Activated CD4-positive, alpha-beta T cell treated with anti-CD3 and anti-CD28 coated beads, Interleukin-2, amount 50 U/mL, for 4 hours (primary cell): ENCODE measurements around the gene NT5C3B.
"Not testable (repeated sequence)": the region's sequence is repeated elsewhere in the genome, so short reads cannot be mapped to it uniquely, and the experiment has no call there.

Experiments
- DNase-seq, 2 experiments: peaks; one replicate each; pipeline ENCODE4 v3.0.0-alpha.2; 2020

NT5C3B gene

DNA sequence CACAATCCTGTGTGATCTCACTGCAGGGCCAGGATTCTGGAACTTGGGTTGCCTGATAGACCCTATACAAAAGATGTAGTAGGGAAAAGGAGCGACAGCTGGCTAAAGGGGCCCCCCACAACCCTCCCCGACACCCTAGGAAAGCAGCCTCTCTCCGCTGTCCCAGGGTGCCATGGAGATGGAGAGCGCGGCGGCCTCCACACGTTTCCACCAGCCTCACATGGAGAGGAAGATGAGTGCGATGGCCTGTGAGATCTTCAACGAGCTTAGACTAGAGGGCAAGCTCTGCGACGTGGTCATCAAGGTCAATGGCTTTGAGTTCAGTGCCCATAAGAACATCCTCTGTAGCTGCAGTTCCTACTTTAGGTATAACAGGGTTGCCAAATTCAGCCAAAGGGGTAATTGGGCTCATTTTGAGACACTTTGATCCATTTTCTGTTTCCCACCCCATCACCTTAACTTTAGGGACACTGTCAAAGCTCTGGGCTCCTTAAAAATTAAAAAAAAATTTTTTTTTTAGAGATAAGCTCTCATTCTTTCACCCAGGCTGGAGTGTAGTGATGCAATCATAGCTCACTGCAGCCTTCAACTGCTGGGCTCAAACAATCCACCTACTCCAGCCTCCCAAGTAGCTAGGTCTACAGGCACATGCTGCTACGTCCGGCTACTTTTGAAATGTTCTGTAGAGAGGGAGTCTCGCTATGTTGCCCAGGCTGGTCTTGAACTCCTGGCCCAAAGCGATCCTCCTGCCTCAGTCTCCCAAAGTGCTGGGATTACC is 1.9 kb upstream of the NT5C3B start, which contains the start of gene KLHL10:
KLHL10 (plus strand) TSS at position 65 of the 778 bp plus-strand sequence; CDS start at position 173, 108 bp downstream.
- no peak for DNase-seq

DNA sequence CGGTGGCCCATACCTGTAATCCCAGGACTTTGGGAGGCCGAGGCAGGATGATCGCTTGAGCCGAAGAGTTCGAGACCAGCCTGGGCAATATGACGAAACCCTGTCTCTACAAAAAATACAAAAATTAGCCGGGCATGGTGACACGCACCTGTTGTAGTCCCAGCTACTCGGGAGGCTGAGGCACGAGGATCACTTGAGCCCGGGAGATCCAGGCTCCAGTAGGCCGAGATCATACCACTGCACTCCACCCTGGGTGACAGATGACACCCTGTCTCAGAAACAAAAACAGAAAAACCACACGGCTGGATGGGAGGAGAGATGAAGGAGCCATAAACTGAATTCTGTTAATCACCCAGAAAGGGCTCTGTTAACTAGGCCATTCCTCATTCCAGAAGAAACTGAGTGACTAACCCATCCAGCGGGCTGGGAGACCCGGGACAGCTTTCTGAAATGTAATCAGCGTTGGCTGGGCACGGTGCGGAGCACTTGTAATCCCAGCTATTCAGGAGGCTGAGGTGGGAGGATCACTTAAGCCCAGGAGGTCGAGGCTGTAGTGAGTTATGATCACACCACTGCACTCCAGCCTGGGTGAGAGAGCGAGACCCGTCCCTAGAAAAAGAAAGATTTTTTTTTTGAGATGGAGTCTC is 641 bp upstream of the NT5C3B start:
- no peak for DNase-seq

DNA sequence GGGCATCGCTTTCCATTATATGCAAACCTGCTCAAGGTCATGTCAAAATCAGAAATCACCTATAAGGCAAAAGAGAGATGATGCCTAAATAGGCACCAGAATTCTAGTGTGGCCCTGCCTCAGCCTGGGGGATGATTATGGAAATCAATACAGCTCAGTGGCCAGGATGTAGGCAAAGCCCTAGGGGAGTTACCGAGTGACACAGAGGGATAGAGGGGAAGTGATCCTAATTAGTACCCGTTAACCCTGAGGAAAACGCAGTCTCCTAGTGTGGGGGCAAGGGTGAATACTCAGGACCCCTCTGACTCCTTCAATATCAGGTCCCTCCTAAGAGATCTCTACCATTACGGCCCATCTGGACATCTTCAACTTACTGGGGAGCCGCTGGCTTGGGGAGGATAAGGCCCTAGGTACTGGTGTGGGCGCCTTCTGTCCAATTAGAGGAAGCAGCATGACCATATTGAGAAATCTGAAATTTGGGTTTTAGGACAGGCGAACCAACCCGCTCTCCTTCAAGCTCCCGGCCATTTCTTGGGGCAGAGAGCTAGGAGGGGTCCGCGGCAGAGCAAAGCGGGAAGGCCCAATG is 725 bp downstream of the NT5C3B start:
- DNase-seq: no peak

DNA sequence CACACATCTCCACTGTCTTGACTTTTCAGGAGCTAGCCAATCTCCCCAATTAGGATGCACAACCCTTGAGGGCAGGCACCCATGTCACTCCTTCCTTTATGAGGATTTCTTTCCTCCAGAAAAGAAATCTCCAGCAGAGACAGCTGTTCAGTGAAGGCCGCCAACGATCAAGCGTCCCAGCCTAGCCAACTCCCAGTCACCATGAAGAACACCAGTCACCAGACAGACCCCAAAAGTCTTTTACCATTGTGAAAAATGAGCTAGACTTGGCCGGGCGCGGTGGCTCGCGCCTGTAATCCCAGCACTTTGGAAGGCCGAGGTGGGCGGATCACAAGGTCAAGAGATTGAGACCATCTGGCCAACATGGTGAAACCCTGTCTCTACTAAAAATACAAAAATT is 6.1 kb downstream of the NT5C3B start:
- DNase-seq: not testable (repeated sequence)

DNA sequence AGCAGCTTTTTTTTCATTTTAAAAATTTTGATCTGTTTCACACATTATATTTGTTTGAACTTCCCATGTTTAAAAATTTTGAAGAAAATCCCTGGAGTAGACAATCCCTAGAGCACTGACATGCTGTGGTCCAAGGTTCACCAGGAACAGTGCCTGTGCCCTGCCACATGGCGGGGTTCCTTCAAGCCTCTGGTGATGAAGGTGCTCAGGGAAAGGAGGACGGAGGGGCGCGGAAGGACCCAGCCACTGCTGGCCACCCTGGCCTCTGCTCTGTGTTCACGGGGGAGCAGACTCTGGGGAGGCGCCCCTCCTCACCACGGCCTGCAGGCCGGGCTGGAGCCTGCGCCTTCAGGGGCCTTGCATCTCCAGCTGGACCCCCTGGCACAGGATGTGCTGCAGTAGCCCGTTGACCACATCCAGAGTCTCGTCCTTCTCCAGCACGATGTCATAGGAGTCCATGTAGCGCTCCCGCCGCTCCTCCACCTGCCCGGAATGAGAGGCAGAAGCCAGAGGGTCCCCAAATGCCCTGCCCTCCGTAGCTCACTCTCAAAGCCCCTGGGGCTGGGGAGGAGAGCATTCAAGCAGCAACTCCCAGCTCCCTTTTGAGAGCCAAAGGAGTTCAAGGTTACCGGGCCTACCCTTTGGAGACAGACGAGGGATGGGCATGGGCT is 10.7 kb downstream of the NT5C3B start:
- DNase-seq: no peak

DNA sequence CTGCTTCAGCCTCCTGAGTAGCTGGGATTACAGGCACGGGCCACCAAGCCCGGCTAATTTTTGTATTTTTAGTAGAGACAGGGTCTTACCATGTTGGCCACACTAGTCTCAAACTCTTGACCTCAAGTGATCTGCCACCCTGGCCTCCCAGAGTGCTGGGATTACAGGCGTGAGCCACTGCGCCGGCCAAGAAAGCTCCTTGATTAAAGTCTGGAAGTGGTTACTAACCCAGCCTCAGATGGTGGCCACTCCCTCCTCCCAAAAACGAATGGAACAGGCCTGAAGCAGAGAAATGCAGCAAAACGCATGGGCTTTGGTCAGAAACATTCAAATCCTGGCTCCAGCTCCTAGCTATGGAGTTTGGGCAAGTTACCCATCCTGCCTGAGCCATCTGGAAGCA is 11.9 kb downstream of the NT5C3B start:
- no peak for DNase-seq

DNA sequence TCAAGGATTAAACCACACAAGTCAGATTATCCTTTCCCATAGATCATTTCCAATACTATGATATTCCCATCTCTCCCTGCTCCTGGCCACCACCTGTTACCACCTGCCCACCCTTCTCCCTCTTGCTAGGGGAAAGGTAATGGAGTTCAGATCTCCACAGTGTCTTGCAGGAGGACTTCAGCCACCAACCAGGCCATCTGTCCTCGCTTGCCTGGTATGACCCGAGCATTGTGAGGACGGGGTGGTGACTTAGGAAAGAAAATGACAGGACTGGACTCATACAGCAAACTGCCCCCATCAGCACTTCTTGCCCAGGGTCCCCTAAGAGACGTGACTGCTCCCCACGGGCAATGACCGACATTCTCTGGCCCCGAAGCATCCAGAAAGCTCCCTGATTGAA is 12.5 kb downstream of the NT5C3B start:
- no peak for DNase-seq

DNA sequence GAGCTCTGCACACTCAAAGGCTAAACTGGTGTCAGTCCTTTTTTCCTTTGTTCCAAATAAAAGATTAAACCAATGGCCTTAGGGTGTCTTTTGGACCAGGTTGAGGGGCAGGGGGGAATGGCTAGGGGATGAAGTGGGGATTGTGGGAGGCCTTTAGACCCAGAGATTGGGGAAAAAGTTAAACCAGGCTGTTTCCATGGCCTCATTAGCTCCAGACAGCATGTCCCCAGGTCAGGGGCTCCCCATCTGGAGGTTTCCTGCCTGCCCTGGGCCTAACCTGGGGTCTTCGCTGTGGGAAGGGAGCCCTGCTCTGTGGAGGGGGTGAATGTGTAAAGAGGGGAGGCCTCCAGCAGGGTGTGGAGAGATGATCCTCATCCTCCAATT is 12.9 kb downstream of the NT5C3B start:
- DNase-seq: no peak

DNA sequence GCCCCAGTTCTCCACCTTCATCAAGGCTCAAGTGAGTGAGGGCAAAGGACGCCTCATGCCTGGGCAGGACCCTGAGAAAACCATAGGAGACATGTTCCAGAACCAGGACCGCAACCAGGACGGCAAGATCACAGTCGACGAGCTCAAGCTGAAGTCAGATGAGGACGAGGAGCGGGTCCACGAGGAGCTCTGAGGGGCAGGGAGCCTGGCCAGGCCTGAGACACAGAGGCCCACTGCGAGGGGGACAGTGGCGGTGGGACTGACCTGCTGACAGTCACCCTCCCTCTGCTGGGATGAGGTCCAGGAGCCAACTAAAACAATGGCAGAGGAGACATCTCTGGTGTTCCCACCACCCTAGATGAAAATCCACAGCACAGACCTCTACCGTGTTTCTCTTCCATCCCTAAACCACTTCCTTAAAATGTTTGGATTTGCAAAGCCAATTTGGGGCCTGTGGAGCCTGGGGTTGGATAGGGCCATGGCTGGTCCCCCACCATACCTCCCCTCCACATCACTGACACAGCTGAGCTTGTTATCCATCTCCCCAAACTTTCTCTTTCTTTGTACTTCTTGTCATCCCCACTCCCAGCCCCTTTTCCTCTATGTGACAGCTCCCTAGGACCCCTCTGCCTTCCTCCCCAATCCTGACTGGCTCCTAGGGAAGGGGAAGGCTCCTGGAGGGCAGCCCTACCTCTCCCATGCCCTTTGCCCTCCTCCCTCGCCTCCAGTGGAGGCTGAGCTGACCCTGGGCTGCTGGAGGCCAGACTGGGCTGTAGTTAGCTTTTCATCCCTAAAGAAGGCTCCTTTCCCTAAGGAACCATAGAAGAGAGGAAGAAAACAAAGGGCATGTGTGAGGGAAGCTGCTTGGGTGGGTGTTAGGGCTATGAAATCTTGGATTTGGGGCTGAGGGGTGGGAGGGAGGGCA is 13.6 kb downstream of the NT5C3B start:
- DNase-seq: no peak

DNA sequence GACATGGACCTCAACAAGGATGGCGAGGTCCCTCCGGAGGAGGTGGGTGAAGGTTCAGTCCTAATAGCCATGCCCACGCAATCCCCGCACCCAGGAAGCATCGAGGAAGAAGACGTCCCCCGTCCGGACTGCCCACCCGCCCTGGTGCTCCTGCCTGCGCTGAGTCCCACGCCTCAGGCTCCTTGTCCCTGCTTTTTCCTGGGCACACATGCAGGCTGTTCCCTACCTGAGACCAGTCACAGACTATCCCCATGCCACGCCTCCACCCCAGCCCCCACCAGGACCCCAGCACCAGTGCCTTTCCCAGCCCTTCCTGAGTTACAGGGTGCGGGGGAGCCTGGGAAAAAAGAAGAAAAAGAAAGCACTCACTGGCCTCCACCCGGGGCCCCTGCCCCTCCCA is 14.3 kb downstream of the NT5C3B start:
- DNase-seq: no peak

DNA sequence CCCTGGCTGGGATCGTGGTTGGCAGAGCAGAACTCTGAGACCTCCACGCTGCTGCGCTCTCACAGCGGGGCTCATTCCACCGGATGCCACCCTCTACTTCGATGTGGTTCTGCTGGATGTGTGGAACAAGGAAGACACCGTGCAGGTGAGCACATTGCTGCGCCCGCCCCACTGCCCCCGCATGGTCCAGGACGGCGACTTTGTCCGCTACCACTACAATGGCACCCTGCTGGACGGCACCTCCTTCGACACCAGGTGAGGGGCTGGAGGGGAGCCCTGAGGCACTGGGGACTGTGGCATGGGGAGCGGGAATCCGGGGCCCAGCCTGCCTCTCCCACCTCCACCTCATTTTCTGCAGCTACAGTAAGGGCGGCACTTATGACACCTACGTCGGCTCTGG is 18.0 kb downstream of the NT5C3B start:
- no peak for DNase-seq

DNA sequence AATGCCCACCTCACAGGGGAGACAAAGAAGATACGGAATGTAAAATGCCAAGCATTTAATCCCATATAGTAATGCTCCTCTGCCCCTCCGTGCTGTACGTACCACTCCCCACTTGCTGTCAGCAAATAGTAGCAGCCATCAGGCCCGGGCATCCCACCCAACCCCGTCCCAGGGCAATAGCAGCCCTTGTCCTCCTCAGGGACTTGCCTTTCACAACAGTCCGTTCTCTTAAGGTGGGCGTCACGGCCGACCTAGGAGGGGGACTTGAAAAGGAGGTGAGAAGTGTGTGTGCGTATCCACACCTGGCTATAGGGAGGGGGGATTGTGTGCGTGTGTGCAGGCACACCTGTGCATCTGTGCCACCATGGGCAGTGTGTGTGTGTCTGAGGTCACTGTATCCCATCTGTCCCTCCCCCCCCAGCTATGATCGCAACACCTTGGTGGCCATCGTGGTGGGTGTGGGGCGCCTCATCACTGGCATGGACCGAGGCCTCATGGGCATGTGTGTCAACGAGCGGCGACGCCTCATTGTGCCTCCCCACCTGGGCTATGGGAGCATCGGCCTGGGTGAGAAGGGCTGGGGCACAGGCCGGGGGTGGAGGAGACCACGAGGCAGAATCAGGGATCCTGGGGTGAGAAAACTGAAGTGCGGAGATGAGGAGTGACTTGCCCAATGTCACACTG is 19.3 kb downstream of the NT5C3B start:
- DNase-seq: no peak

DNA sequence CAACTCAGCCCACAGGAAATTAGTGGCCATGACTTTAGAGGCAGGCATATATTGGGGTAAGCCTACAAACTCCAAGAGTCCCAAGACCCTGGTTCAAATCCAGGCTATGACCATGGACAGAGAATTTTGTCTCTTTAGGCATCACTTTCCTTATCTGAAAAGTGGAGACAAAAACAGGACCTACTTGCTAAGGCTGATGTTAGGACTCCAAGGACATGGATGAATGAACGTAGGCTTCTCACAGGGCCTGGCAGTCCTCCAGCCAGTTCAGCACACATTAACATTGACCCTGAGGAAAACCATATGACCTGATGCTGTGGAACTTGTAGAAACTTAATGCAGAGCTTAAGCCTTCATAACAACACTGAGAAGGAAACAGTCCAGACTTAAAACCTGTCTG is 21.8 kb downstream of the NT5C3B start:
- no peak for DNase-seq

DNA sequence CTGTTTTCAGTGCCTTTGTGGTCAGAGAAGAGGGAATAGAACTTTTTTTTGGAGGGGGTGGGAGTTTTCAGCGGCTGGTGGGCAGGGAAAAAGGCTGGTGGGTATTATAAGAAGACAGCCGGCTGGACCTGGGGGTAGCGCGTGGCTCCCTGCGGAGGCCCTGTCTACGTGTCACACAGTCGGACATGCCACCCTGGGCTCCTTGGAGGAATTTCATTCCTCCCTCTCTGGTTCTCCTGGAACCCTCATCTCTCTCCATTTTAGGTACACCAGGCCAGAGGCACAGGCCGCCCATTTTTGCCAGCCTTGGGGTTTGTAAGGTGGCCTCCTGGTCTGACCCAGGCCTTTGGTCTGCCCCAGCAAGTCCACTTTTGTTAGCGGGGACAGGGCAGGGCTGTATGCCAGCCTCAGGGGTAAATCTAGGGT is 22.3 kb downstream of the NT5C3B start:
- no peak for DNase-seq

DNA sequence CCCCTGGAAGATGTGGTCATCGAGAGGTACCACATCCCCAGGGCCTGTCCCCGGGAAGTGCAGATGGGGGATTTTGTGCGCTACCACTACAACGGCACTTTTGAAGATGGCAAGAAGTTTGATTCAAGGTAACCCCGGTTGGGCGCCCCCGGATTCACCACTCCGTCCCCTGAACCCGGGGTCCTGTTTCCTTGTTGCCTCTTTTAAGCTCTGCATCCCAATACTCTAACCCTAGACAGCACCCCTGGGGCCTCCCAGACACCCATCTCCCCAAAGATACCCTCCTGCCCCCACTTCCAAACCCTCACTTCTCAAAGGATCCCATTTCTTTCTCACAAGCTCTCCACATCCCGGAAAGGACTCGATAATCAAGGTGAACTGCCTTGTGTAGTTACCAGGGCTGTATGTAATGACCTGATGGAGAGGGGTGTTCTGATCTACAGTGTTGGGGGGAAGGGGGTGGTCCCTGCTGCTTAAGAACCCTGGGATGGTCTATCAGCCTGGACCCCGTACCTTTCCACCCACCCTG is 22.8 kb downstream of the NT5C3B start:
- no peak for DNase-seq

DNA sequence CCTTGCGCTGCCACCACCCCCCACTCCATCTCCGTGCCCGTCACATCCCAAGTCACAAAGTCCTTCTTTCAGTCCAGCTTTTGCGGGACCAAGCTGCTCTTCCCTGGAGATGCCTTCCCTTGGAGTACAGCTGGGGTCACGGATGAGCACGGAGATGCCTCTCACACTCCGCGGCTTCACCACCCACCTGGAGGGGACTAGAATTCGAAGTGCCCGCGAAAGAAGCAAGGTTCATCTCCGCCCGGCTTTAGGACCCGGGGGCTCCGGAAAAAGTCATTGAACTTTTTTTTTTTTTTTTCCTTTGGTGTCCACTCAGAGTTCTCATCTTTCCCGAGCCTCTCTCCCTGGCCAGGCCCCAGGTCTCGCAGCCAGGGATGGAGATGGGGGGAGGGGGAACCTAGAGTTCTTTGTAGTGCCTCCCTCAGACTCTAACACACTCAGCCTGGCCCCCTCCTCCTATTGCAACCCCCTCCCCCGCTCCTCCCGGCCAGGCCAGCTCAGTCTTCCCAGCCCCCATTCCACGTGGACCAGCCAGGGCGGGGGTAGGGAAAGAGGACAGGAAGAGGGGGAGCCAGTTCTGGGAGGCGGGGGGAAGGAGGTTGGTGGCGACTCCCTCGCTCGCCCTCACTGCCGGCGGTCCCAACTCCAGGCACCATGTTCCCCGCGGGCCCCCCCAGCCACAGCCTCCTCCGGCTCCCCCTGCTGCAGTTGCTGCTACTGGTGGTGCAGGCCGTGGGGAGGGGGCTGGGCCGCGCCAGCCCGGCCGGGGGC is 23.5 kb downstream of the NT5C3B start, which contains the start of gene FKBP10:
FKBP10 (plus strand) TSS at position 624 of the 771 bp plus-strand sequence; CDS start at position 655, 31 bp downstream.
- DNase-seq: peak; percentile 8 to 28

DNA sequence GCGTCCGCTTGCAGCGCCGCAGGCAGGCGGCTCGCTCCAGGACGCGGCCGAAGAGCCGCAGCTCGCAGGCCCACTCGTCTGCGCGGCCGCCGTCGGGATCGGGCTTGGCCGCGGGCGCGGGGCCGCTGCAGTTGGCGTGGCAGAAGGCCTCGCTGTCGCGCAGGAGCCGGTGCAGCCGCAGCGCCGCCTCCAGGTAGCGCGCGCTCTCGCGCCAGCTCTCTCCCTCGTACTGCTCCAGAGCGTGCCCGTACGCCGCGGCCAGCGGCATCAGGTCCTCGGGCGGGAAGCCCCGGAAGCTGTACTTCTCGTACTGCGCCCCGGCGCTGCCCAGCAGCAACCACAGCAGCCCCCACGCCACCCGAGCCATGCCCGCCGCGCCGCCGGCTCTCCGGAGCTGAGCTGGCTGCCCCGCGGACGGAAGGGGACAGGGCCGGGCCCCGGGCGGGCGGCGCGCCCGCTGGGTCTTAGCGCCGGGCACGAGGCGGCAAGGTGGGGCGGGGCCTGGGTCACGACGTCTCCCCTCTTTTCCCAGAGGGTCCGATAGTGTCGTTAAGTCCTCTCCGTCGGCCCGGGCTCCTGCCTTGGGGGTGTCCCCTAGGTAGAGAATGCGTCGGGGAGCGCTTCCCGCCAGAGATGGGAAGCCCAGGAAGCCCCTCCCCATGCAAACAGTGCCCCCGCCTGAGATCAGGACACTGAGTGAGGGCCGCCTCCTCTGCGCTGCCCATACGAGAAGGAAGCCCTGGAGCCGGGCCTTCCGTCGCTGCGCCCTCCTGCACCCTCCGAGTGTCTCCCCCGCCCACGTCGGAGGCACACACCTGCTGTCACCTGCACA is 24.3 kb downstream of the NT5C3B start, which contains the start of gene P3H4:
P3H4 (minus strand) TSS at position 401 of the 832 bp plus-strand sequence; CDS start at position 367, 34 bp downstream.
- DNase-seq: peak; percentile 61 to 62

DNA sequence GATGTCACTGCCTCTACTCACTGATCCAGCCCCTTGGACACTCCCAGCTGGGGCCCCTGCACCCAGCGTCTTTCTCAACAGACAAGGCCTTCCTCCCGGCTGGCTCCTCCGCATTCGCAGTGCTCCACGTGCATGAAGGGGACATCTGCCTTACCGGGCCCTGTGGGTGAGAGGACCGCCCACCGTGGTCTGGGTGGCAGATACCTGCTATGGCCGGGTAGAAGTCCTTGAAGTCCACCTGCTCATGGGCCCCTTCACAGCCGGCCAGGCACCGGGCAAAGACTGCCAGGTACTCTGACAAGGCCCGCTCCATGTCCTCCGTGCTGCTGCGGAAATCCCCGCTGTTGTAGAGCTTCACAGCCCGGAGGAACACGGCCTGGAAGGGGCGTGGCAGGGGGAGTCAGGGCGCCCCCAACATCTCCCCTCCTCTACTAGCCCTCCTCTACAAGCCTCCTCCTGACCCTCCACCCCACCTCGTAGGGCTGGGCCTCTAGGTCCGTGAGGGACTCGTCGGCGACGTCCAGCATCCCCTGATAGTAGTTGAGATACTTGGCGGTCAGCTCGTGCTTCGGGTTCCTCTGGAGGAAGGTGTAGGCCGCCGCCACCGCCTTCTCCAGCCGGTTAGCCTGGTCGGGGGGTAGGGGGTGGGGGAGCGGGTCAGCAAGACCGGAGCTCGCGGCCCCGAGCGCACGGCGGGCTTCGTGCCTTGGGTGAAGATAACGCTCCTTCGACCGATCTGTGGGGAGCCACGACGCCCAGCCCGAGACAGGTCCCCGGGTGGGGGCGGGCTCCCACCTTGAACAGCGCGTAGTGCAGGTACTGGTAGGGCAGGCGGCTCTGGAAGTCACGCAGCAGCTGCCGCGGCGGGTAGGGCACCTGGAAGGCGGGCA is 25.1 kb downstream of the NT5C3B start:
- peak in 1 of 2 experiments; percentile 23 for DNase-seq
